GM23338 (cell line): ENCODE measurements around the gene CCDC167. TPM values are rescaled to one million over a fixed set of nuclear protein-coding genes. Genes with fewer than 3 reads are reported as not detected.

ENCODE experiments used
- ATAC-seq: fragments of 200-7000 bp; cut with Tn5 transposase; 3 replicates; pipeline ENCODE4 v1.9.1; 2020
- DNase-seq: peaks from one replicate; pipeline ENCODE4 v3.0.0-alpha.2; 2015; ENCODE audit warnings: low spot score
- H2AFZ ChIP-seq: fragments of 200-600 bp; sonication (generic); 2 replicates; pipeline ENCODE4 v1.8.0; 2016; ENCODE audit warnings: antibody characterized with exemption, mild to moderate bottlenecking, moderate library complexity
- H3F3A ChIP-seq: fragments of 200-600 bp; sonication (generic); replicated peaks from 2 replicates; pipeline ENCODE4 v1.8.0; 2017; ENCODE audit warnings: antibody characterized with exemption, mixed run types, low read depth
- H3K27ac ChIP-seq: fragments of 200-600 bp; sonication (generic); 2 replicates; pipeline ENCODE4 v1.6.1; 2016; ENCODE audit warnings: low read depth
- H3K27me3 ChIP-seq: fragments of 200-600 bp; sonication (generic); 2 replicates; pipeline ENCODE4 v1.8.0; 2016; ENCODE audit warnings: mild to moderate bottlenecking, mixed run types, moderate library complexity; ENCODE audit not compliant: insufficient read depth
- H3K36me3 ChIP-seq: fragments of 200-600 bp; sonication (generic); 2 replicates; pipeline ENCODE4 v1.8.0; 2016; ENCODE audit warnings: mild to moderate bottlenecking; ENCODE audit not compliant: insufficient read depth
- H3K4me1 ChIP-seq: fragments of 200-600 bp; sonication (generic); 2 replicates; pipeline ENCODE4 v1.8.0; 2016; ENCODE audit warnings: mild to moderate bottlenecking, moderate library complexity; ENCODE audit not compliant: insufficient read depth
- H3K4me2 ChIP-seq: fragments of 200-600 bp; sonication (generic); 2 replicates; pipeline ENCODE4 v1.7.1; 2017; ENCODE audit warnings: mixed run types
- H3K4me3 ChIP-seq: fragments of 200-600 bp; sonication (generic); 2 replicates; pipeline ENCODE4 v1.6.1; 2016; ENCODE audit warnings: mixed run types
- H3K79me2 ChIP-seq: fragments of 200-600 bp; sonication (generic); replicated peaks from 2 replicates; pipeline ENCODE4 v1.8.0; 2017; ENCODE audit warnings: mild to moderate bottlenecking; ENCODE audit not compliant: insufficient read depth
- H3K9me2 ChIP-seq: fragments of 200-600 bp; sonication (generic); 2 replicates; pipeline ENCODE4 v1.8.0; 2017; ENCODE audit not compliant: insufficient read depth
- H4K20me1 ChIP-seq: fragments of 200-600 bp; sonication (generic); replicated peaks from 2 replicates; pipeline ENCODE4 v1.8.0; 2017; ENCODE audit warnings: mild to moderate bottlenecking; ENCODE audit not compliant: insufficient read depth
- H3K27ac Mint-ChIP-seq: 2 replicates; pipeline ENCODE4 v1.8.0; 2020; ENCODE audit warnings: inconsistent platforms, mild to moderate bottlenecking, moderate library complexity, mixed read lengths
- H3K27me3 Mint-ChIP-seq: 3 replicates; pipeline ENCODE4 v1.8.0; 2022; ENCODE audit warnings: low read depth, mild to moderate bottlenecking, moderate library complexity, mixed read lengths, inconsistent platforms; ENCODE audit not compliant: insufficient read depth, poor library complexity
- H3K36me3 Mint-ChIP-seq: 3 replicates; pipeline ENCODE4 v1.8.0; 2021; ENCODE audit warnings: low read depth, mild to moderate bottlenecking, inconsistent platforms, moderate library complexity, mixed read lengths
- H3K4me1 Mint-ChIP-seq: 3 replicates; pipeline ENCODE4 v1.8.0; 2020; ENCODE audit warnings: mild to moderate bottlenecking, inconsistent platforms, mixed read lengths
- H3K4me3 Mint-ChIP-seq: 3 replicates; pipeline ENCODE4 v1.8.0; 2021; ENCODE audit warnings: moderate library complexity, mild to moderate bottlenecking, inconsistent platforms, mixed read lengths
- H3K9me3 Mint-ChIP-seq: 3 replicates; pipeline ENCODE4 v1.8.0; 2020; ENCODE audit warnings: moderate library complexity, mild to moderate bottlenecking, inconsistent platforms, mixed read lengths
- CREB1 ChIP-seq: fragments of 250-450 bp; sonication (Bioruptor Pico); IDR thresholded peaks from 2 replicates; pipeline ENCODE4 v1.5.0; 2020; ENCODE audit warnings: low read depth, mild to moderate bottlenecking, moderate library complexity
- CTCF ChIP-seq, 2 experiments: fragments of 200-600 bp in 1 of 2; sonication (generic) in 1 of 2; conservative IDR thresholded peaks; 2 replicates each; pipeline versions ENCODE4 v1.5.1 to v1.6.1; 2016 to 2017; ENCODE audit warnings: antibody characterized with exemption in 2 of 2, low read depth in 2 of 2, mild to moderate bottlenecking in 2 of 2, moderate library complexity in 1 of 2
- ETS1 ChIP-seq: IDR thresholded peaks from 2 replicates; pipeline ENCODE4 v1.6.1; 2016; ENCODE audit warnings: antibody characterized with exemption
- EZH2 ChIP-seq: fragments of 200-600 bp; sonication (generic); IDR thresholded peaks from one replicate; pipeline ENCODE4 v1.8.0; 2017; ENCODE audit warnings: antibody characterized with exemption, mild to moderate bottlenecking, low read depth; ENCODE audit not compliant: unreplicated experiment
- EZH2phosphoT487 ChIP-seq: fragments of 200-600 bp; sonication (generic); IDR thresholded peaks from one replicate; pipeline ENCODE4 v1.8.1; 2018; ENCODE audit warnings: antibody characterized with exemption; ENCODE audit not compliant: unreplicated experiment
- JUNB ChIP-seq: IDR thresholded peaks from one replicate; pipeline ENCODE4 v1.6.1; 2016; ENCODE audit warnings: antibody characterized with exemption; ENCODE audit not compliant: unreplicated experiment
- NANOG ChIP-seq: IDR thresholded peaks from 2 replicates; pipeline ENCODE4 v1.6.1; 2016; ENCODE audit warnings: antibody characterized with exemption, borderline replicate concordance
- POLR2AphosphoS5 ChIP-seq: IDR thresholded peaks from 2 replicates; pipeline ENCODE4 v1.6.1; 2016; ENCODE audit warnings: antibody characterized with exemption, low read depth
- REST ChIP-seq: IDR thresholded peaks from one replicate; pipeline ENCODE4 v1.6.1; 2018; ENCODE audit warnings: antibody characterized with exemption; ENCODE audit not compliant: unreplicated experiment
- STAT1 ChIP-seq: IDR thresholded peaks from one replicate; pipeline ENCODE4 v1.6.1; 2016; ENCODE audit warnings: antibody characterized with exemption; ENCODE audit not compliant: unreplicated experiment
- ZNF114 ChIP-seq: fragments of 250-450 bp; sonication (Bioruptor Pico); IDR thresholded peaks from 2 replicates; pipeline ENCODE4 v1.5.0; 2020; ENCODE audit warnings: mild to moderate bottlenecking, moderate library complexity
- ZNF331 ChIP-seq: fragments of 250-450 bp; sonication (Bioruptor Pico); IDR thresholded peaks from 2 replicates; pipeline ENCODE4 v1.5.0; 2020; ENCODE audit warnings: low read depth, mild to moderate bottlenecking, moderate library complexity
- ZNF462 ChIP-seq: fragments of 250-450 bp; sonication (Bioruptor Pico); IDR thresholded peaks from 2 replicates; pipeline ENCODE4 v1.5.0; 2020; ENCODE audit warnings: mild to moderate bottlenecking, moderate library complexity
- polyA plus RNA-seq: library from polyadenylated mRNA; unstranded; fragments of >200 nt; fragmentation: Nextera tagmentation; extraction: Ambion mirVana; gene quantifications from 2 replicates; pipeline ENCODE4 v1.2.1, GENCODE V29; 2016
- total RNA-seq: library from RNA; depleted of rRNA; stranded (reverse); fragments of >200 nt; shearing (Covaris generic); gene quantifications from 2 replicates; pipeline ENCODE4 v1.2.3, GENCODE V29; 2014

CCDC167 gene
- total and polyA plus RNA-seq, 2 experiments from 2014 or later, result 17.6 to 21.4 TPM

- Histone ChIP-seq H3K36me3 (0 out of 2 replicates have a peak, but pooled peaks cover 3% of the 10 kb centered on the region), H3K4me3 (no peak overlapping the region), H3K4me2 (no peak overlapping the region), H3K27ac (no peak overlapping the region), H3K4me1 (peaks cover 17% of the 10 kb centered on the region), H3K27me3 (no peaks in the 10 kb centered on the region), H3K79me2 (no peaks in the 10 kb centered on the region), H3F3A (0 out of 2 replicates have a peak, but pooled peaks cover 6% of the 10 kb centered on the region), H3K9me2 (no peaks in the 10 kb centered on the region), H2AFZ (no peak overlapping the region), H4K20me1 (peaks cover 2% of the 10 kb centered on the region; the same call in 1 of the 2 replicates)
- H3K4me1 Mint-ChIP-seq, result peaks cover 16% of the 10 kb centered on the region
- H3K27ac Mint-ChIP-seq, result no peak overlapping the region
- no peak for DNase-seq
- H3K4me3 Mint-ChIP-seq, result no peak overlapping the region
- ATAC-seq, result no peak
- TF ChIP-seq CREB1, result no peak
- TF ChIP-seq ZNF114 (CRISPR knock-in tag), result no peak
- no peak for TF ChIP-seq JUNB
- TF ChIP-seq ZNF462 (CRISPR knock-in tag), result no peak
- no peak for TF ChIP-seq ETS1
- TF ChIP-seq EZH2phosphoT487, result no peak
- no peak for TF ChIP-seq ZNF331 (CRISPR knock-in tag)
- TF ChIP-seq NANOG, result no peak
- TF ChIP-seq POLR2AphosphoS5, result no peak
- TF ChIP-seq REST, result no peak
- TF ChIP-seq STAT1, result no peak
- TF ChIP-seq CTCF (conservative IDR thresholded peaks at IDR 0.05; ENCODE audit: low read depth in 2 of 2), result no peak
- no peak for TF ChIP-seq EZH2
- H3K9me3 Mint-ChIP-seq, result no peaks in the 10 kb centered on the region
- H3K27me3 Mint-ChIP-seq, result peaks cover 9% of the 10 kb centered on the region
- peaks cover 37% of the 10 kb centered on the region for H3K36me3 Mint-ChIP-seq
Measured at GRCh38 chr6:37477191-37477590, 22.5 kb downstream of the CCDC167 start.
